Measurements from ENCODE around the gene SCUBE1. TPM values are rescaled to one million over a fixed set of nuclear protein-coding genes. Genes with fewer than 3 reads are reported as not detected.

SCUBE1 gene
- total and polyA plus RNA-seq, 2 experiments from 2014 or later = 0.81 to 3.2 TPM

DNA sequence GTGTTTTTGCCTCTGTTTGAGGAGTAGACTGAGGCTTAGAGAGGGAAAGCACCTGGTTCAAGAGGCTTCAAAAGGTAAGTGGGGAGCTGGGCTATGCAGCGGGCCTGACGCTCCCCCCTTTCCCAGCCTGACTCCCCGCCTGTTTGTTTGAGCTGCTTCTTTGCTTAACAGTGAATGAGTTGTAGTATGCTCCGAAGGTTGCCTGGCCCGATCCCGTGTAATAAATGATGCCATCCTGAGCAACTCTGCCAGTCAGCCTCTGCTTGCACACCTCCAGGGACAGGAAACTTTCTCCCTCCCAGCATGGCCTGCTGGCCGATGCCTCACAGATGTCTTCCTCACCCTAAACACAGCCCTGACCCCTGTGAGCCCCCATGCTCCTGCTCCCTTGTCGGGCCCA is 110.7 kb downstream of the SCUBE1 start:
- ATAC-seq = no peak
- Mint-ChIP-seq H3K4me1 (peaks cover 19% of the 10 kb centered on the region), H3K27me3 (ENCODE audit: insufficient read depth, low read depth, poor library complexity) (peaks cover 13% of the 10 kb centered on the region)

More for the DNA sequence above, 110.7 kb downstream of the SCUBE1 start:
- Histone ChIP-seq H4K20me1 (replicated peaks; ENCODE audit: insufficient read depth) (no peaks in the 10 kb centered on the region), H3K9me2 (ENCODE audit: insufficient read depth) (no peaks in the 10 kb centered on the region), H3K79me2 (replicated peaks; ENCODE audit: insufficient read depth) (no peaks in the 10 kb centered on the region), H3K4me3 (no peak overlapping the region), H3K27me3 (ENCODE audit: insufficient read depth) (no peaks in the 10 kb centered on the region), H3K4me1 (ENCODE audit: insufficient read depth) (no peaks in the 10 kb centered on the region), H2AFZ (no peak overlapping the region), H3K27ac (ENCODE audit: low read depth) (no peak overlapping the region), H3F3A (replicated peaks; ENCODE audit: low read depth) (no peaks in the 10 kb centered on the region), H3K4me2 (no peak overlapping the region), H3K36me3 (ENCODE audit: insufficient read depth) (no peaks in the 10 kb centered on the region)
- TF ChIP-seq EZH2 (IDR thresholded peaks at IDR 0.05; ENCODE audit: low read depth, unreplicated experiment) (no peak), ZNF331 (CRISPR knock-in tag; IDR thresholded peaks at IDR 0.05; ENCODE audit: low read depth) (no peak), EZH2phosphoT487 (IDR thresholded peaks at IDR 0.05; ENCODE audit: unreplicated experiment) (no peak), STAT1 (IDR thresholded peaks at IDR 0.05; ENCODE audit: unreplicated experiment) (no peak), ZNF114 (CRISPR knock-in tag; IDR thresholded peaks at IDR 0.05) (no peak), NANOG (IDR thresholded peaks at IDR 0.05; ENCODE audit: borderline replicate concordance) (no peak), JUNB (IDR thresholded peaks at IDR 0.05; ENCODE audit: unreplicated experiment) (no peak), POLR2AphosphoS5 (IDR thresholded peaks at IDR 0.05; ENCODE audit: low read depth) (no peak)
- TF ChIP-seq, protein P1, sequence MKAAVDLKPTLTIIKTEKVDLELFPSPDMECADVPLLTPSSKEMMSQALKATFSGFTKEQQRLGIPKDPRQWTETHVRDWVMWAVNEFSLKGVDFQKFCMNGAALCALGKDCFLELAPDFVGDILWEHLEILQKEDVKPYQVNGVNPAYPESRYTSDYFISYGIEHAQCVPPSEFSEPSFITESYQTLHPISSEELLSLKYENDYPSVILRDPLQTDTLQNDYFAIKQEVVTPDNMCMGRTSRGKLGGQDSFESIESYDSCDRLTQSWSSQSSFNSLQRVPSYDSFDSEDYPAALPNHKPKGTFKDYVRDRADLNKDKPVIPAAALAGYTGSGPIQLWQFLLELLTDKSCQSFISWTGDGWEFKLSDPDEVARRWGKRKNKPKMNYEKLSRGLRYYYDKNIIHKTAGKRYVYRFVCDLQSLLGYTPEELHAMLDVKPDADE (IDR thresholded peaks at IDR 0.05) = no peak
- TF ChIP-seq, protein P2, sequence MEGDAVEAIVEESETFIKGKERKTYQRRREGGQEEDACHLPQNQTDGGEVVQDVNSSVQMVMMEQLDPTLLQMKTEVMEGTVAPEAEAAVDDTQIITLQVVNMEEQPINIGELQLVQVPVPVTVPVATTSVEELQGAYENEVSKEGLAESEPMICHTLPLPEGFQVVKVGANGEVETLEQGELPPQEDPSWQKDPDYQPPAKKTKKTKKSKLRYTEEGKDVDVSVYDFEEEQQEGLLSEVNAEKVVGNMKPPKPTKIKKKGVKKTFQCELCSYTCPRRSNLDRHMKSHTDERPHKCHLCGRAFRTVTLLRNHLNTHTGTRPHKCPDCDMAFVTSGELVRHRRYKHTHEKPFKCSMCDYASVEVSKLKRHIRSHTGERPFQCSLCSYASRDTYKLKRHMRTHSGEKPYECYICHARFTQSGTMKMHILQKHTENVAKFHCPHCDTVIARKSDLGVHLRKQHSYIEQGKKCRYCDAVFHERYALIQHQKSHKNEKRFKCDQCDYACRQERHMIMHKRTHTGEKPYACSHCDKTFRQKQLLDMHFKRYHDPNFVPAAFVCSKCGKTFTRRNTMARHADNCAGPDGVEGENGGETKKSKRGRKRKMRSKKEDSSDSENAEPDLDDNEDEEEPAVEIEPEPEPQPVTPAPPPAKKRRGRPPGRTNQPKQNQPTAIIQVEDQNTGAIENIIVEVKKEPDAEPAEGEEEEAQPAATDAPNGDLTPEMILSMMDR (conservative IDR thresholded peaks at IDR 0.05; ENCODE audit: low read depth in 2 of 2) = no peak
- TF ChIP-seq, protein P3, sequence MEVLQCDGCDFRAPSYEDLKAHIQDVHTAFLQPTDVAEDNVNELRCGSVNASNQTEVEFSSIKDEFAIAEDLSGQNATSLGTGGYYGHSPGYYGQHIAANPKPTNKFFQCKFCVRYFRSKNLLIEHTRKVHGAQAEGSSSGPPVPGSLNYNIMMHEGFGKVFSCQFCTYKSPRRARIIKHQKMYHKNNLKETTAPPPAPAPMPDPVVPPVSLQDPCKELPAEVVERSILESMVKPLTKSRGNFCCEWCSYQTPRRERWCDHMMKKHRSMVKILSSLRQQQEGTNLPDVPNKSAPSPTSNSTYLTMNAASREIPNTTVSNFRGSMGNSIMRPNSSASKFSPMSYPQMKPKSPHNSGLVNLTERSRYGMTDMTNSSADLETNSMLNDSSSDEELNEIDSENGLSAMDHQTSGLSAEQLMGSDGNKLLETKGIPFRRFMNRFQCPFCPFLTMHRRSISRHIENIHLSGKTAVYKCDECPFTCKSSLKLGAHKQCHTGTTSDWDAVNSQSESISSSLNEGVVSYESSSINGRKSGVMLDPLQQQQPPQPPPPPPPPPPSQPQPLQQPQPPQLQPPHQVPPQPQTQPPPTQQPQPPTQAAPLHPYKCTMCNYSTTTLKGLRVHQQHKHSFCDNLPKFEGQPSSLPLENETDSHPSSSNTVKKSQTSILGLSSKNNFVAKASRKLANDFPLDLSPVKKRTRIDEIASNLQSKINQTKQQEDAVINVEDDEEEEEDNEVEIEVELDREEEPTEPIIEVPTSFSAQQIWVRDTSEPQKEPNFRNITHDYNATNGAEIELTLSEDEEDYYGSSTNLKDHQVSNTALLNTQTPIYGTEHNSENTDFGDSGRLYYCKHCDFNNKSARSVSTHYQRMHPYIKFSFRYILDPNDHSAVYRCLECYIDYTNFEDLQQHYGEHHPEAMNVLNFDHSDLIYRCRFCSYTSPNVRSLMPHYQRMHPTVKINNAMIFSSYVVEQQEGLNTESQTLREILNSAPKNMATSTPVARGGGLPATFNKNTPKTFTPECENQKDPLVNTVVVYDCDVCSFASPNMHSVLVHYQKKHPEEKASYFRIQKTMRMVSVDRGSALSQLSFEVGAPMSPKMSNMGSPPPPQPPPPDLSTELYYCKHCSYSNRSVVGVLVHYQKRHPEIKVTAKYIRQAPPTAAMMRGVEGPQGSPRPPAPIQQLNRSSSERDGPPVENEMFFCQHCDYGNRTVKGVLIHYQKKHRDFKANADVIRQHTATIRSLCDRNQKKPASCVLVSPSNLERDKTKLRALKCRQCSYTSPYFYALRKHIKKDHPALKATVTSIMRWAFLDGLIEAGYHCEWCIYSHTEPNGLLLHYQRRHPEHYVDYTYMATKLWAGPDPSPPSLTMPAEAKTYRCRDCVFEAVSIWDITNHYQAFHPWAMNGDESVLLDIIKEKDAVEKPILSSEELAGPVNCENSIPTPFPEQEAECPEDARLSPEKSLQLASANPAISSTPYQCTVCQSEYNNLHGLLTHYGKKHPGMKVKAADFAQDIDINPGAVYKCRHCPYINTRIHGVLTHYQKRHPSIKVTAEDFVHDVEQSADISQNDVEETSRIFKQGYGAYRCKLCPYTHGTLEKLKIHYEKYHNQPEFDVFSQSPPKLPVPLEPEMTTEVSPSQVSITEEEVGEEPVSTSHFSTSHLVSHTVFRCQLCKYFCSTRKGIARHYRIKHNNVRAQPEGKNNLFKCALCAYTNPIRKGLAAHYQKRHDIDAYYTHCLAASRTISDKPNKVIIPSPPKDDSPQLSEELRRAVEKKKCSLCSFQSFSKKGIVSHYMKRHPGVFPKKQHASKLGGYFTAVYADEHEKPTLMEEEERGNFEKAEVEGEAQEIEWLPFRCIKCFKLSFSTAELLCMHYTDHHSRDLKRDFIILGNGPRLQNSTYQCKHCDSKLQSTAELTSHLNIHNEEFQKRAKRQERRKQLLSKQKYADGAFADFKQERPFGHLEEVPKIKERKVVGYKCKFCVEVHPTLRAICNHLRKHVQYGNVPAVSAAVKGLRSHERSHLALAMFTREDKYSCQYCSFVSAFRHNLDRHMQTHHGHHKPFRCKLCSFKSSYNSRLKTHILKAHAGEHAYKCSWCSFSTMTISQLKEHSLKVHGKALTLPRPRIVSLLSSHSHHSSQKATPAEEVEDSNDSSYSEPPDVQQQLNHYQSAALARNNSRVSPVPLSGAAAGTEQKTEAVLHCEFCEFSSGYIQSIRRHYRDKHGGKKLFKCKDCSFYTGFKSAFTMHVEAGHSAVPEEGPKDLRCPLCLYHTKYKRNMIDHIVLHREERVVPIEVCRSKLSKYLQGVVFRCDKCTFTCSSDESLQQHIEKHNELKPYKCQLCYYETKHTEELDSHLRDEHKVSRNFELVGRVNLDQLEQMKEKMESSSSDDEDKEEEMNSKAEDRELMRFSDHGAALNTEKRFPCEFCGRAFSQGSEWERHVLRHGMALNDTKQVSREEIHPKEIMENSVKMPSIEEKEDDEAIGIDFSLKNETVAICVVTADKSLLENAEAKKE (CRISPR knock-in tag; IDR thresholded peaks at IDR 0.05) = no peak
- DNase-seq (ENCODE audit: low spot score) = no peak
- Mint-ChIP-seq H3K36me3 (ENCODE audit: low read depth) (no peaks in the 10 kb centered on the region), H3K9me3 (no peaks in the 10 kb centered on the region), H3K4me3 (no peak overlapping the region), H3K27ac (no peak overlapping the region)
